ENCODE measurements around the gene AOPEP.

AOPEP gene

GRCh38 chr9:94975480-94975879 lies 249.0 kb downstream of the AOPEP start:
- no peak for DNase-seq

GRCh38 chr9:94976077-94976476 lies 249.6 kb downstream of the AOPEP start:
- no peak for DNase-seq

- DNase-seq: no peak
These were observed 250.9 kb downstream of the AOPEP start for GRCh38 chr9:94977416-94977815.

- DNase-seq: no peak
These were observed 253.5 kb downstream of the AOPEP start for GRCh38 chr9:94979904-94980507.

- no peak for DNase-seq
These were observed 254.6 kb downstream of the AOPEP start for GRCh38 chr9:94980947-94981722.

GRCh38 chr9:94981723-94982090 lies 255.2 kb downstream of the AOPEP start:
- no peak for DNase-seq

- no peak for DNase-seq
These were observed 255.7 kb downstream of the AOPEP start for GRCh38 chr9:94982211-94982610.

GRCh38 chr9:94983552-94983951 lies 257.1 kb downstream of the AOPEP start:
- DNase-seq: no peak

- DNase-seq: no peak
These were observed 258.5 kb downstream of the AOPEP start for GRCh38 chr9:94984891-94985476.

- DNase-seq: no peak
These were observed 259.1 kb downstream of the AOPEP start for GRCh38 chr9:94985649-94986048.

- no peak for DNase-seq
These were observed 261.2 kb downstream of the AOPEP start for GRCh38 chr9:94987731-94988130.

- no peak for DNase-seq
These were observed 264.5 kb downstream of the AOPEP start for GRCh38 chr9:94990897-94991561.

GRCh38 chr9:94991961-94992907 lies 265.7 kb downstream of the AOPEP start:
- no peak for DNase-seq

- no peak for DNase-seq
These were observed 266.8 kb downstream of the AOPEP start for GRCh38 chr9:94993160-94993820.

GRCh38 chr9:94993821-94994165 lies 267.3 kb downstream of the AOPEP start:
- no peak for DNase-seq

- no peak for DNase-seq
These were observed 268.7 kb downstream of the AOPEP start for GRCh38 chr9:94995048-94995693.

GRCh38 chr9:94996641-94997040 lies 270.1 kb downstream of the AOPEP start:
- no peak for DNase-seq

GRCh38 chr9:94997727-94998126 lies 271.2 kb downstream of the AOPEP start:
- DNase-seq: no peak

GRCh38 chr9:94999832-95000231 lies 273.3 kb downstream of the AOPEP start:
- no peak for DNase-seq

GRCh38 chr9:95000821-95001220 lies 274.3 kb downstream of the AOPEP start:
- DNase-seq: no peak

- no peak for DNase-seq
These were observed 275.2 kb downstream of the AOPEP start for GRCh38 chr9:95001720-95002119.

Data from HCEC 1CT (cell line).